Trophoblast cell (in vitro differentiated cells and primary cell): Measurements from ENCODE around the gene CDK2AP2.

Experiments used
- DNase-seq, 2 donors: peaks; one replicate each; pipeline ENCODE4 v3.0.0-alpha.2; 2016
- H2AFZ ChIP-seq: 2 replicates; pipeline ENCODE4 v1.6.1; 2013; ENCODE audit warnings: low read length, moderate library complexity, mild to moderate bottlenecking; ENCODE audit not compliant: insufficient read depth, poor library complexity
- H2AK5ac ChIP-seq: 2 replicates; pipeline ENCODE4 v1.6.1; 2013; ENCODE audit warnings: mild to moderate bottlenecking, low read length
- H2BK120ac ChIP-seq: 2 replicates; pipeline ENCODE4 v1.6.1; 2013; ENCODE audit warnings: low read length, mild to moderate bottlenecking, moderate library complexity; ENCODE audit not compliant: insufficient read depth, poor library complexity
- H2BK12ac ChIP-seq: 2 replicates; pipeline ENCODE4 v1.6.1; 2013; ENCODE audit warnings: mild to moderate bottlenecking, low read length, moderate library complexity
- H2BK5ac ChIP-seq: 2 replicates; pipeline ENCODE4 v1.6.1; 2013; ENCODE audit warnings: low read length, low read depth, moderate library complexity, mild to moderate bottlenecking; ENCODE audit not compliant: poor library complexity
- H3K14ac ChIP-seq: 2 replicates; pipeline ENCODE4 v1.6.1; 2013; ENCODE audit warnings: mild to moderate bottlenecking, low read length
- H3K18ac ChIP-seq: 2 replicates; pipeline ENCODE4 v1.6.1; 2013; ENCODE audit warnings: mild to moderate bottlenecking, low read length
- H3K23ac ChIP-seq: 2 replicates; pipeline ENCODE4 v1.6.1; 2013; ENCODE audit warnings: low read length
- H3K27ac ChIP-seq: 2 replicates; pipeline ENCODE4 v1.5.1; 2013; ENCODE audit warnings: low read depth, mild to moderate bottlenecking, inconsistent platforms, low read length, moderate library complexity
- H3K27me3 ChIP-seq: 2 replicates; pipeline ENCODE4 v1.6.1; 2013; ENCODE audit warnings: inconsistent platforms, mild to moderate bottlenecking, low read length, moderate library complexity; ENCODE audit not compliant: insufficient read depth
- H3K36me3 ChIP-seq, 2 experiments: 1 replicate in 1 of 2; 2 replicates in 1 of 2; pipeline ENCODE4 v1.6.1; 2013; ENCODE audit warnings: low read length in 2 of 2, mild to moderate bottlenecking in 2 of 2, moderate library complexity in 1 of 2; ENCODE audit not compliant: insufficient read depth in 2 of 2, control insufficient read depth in 1 of 2
- H3K4ac ChIP-seq: 2 replicates; pipeline ENCODE4 v1.6.1; 2013; ENCODE audit warnings: low read depth, mild to moderate bottlenecking, low read length, moderate library complexity
- H3K4me1 ChIP-seq, 2 experiments: 1 replicate in 1 of 2; 2 replicates in 1 of 2; pipeline ENCODE4 v1.6.1; 2013; ENCODE audit warnings: low read length in 2 of 2, mild to moderate bottlenecking in 2 of 2, moderate library complexity in 1 of 2; ENCODE audit not compliant: insufficient read depth in 2 of 2, control insufficient read depth in 1 of 2
- H3K4me2 ChIP-seq: 2 replicates; pipeline ENCODE4 v1.6.1; 2013; ENCODE audit warnings: inconsistent platforms, mild to moderate bottlenecking, low read length, moderate library complexity
- H3K4me3 ChIP-seq: 2 replicates; pipeline ENCODE4 v1.5.1; 2013; ENCODE audit warnings: mild to moderate bottlenecking, low read depth, low read length, inconsistent platforms
- H3K79me1 ChIP-seq: one replicate; pipeline ENCODE4 v1.6.1; 2013; ENCODE audit warnings: low read length
- H3K79me2 ChIP-seq: 2 replicates; pipeline ENCODE4 v1.6.1; 2013; ENCODE audit warnings: low read length, mild to moderate bottlenecking; ENCODE audit not compliant: control insufficient read depth, insufficient read depth, poor library complexity
- H3K9ac ChIP-seq: 2 replicates; pipeline ENCODE4 v1.6.1; 2013; ENCODE audit warnings: mild to moderate bottlenecking, low read length
- H3K9me3 ChIP-seq: 2 replicates; pipeline ENCODE4 v1.6.1; 2013; ENCODE audit warnings: low read depth, mild to moderate bottlenecking, control low read depth, inconsistent platforms, low read length; ENCODE audit not compliant: insufficient read depth
- H4K12ac ChIP-seq: 2 replicates; pipeline ENCODE4 v1.6.1; 2013; ENCODE audit warnings: low read depth, mild to moderate bottlenecking, low read length, moderate library complexity
- H4K8ac ChIP-seq: 2 replicates; pipeline ENCODE4 v1.6.1; 2013; ENCODE audit warnings: low read depth, mild to moderate bottlenecking, low read length, moderate library complexity
- H4K91ac ChIP-seq: one replicate; pipeline ENCODE4 v1.6.1; 2013; ENCODE audit warnings: low read depth, mild to moderate bottlenecking, low read length, moderate library complexity
- WGBS: extraction: QIAGEN DNeasy Blood & Tissue Kit; methylation state at CpG from one replicate; pipeline ENCODE4 v1.1.7; 2013; ENCODE audit warnings: missing lambda C conversion rate; ENCODE audit not compliant: insufficient read length, insufficient coverage; ENCODE audit errors: extremely low coverage; 5-methylcytosine and 5-hydroxymethylcytosine counted together

The CDK2AP2 gene

DNA sequence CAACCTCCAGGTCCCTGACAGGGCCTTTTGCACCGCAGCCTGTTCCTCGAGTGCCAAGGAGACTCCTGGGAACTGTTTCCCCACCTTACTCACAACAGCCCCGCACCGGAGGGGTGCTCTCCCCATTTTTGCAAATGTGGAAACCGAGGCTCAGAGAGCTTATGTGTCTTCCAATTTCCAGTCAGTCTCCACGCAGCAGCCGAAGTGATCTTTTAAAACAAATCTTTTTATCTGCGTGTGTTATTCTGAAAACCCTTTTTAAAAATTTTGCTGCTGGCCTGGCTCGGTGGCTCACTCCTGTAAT, 38.5 kb downstream of the CDK2AP2 start:
- peak overlapping the region; percentile 73 for H3K9ac ChIP-seq
- H2BK120ac ChIP-seq, result peak overlapping the region; percentile 52
- no peak for DNase-seq
- H3K79me1 ChIP-seq, result peaks cover 14% of the 10 kb centered on the region
- H3K18ac ChIP-seq, result peak overlapping the region; percentile 31
- peaks cover 2% of the 10 kb centered on the region for H3K9me3 ChIP-seq
- peak overlapping the region; percentile 2 for H2BK5ac ChIP-seq
- H3K4me2 ChIP-seq, result peak overlapping the region; percentile 92
- no peak overlapping the region for H3K23ac ChIP-seq
- H3K14ac ChIP-seq, result peak overlapping the region; percentile 20
- H3K27me3 ChIP-seq, result no peaks in the 10 kb centered on the region
- peak overlapping the region; percentile 98 for H4K12ac ChIP-seq
- H4K91ac ChIP-seq, result peak overlapping the region; percentile 64
- H3K4me1 ChIP-seq, result peaks cover 10 to 20% of the 10 kb centered on the region in 2 experiments
- no peak overlapping the region for H2BK12ac ChIP-seq
- peaks cover 11% of the 10 kb centered on the region for H3K79me2 ChIP-seq
- H4K8ac ChIP-seq, result peak overlapping the region; percentile 100
- no peaks in the 10 kb centered on the region for H3K36me3 ChIP-seq
- peak overlapping the region; percentile 65 for H3K4me3 ChIP-seq
- H3K4ac ChIP-seq, result peak overlapping the region; percentile 26
- H2AFZ ChIP-seq, result peak overlapping the region; percentile 7
- H2AK5ac ChIP-seq, result no peak overlapping the region
- WGBS, result no CpG with 5 or more reads among the region's 9 CpGs
- peak overlapping the region; percentile 36 for H3K27ac ChIP-seq

- Histone ChIP-seq H3K9ac (peak within 1 kb of the TSS; percentile 88), H3K36me3 (no peaks in the 10 kb centered on the region), H3K79me1 (peaks cover 19% of the 10 kb centered on the region), H3K4ac (peak within 1 kb of the TSS; percentile 38), H3K79me2 (peaks cover 13% of the 10 kb centered on the region), H4K12ac (peak within 1 kb of the TSS; percentile 98), H3K27me3 (no peaks in the 10 kb centered on the region), H2AK5ac (peak within 1 kb of the TSS; percentile 67), H3K27ac (peak within 1 kb of the TSS; percentile 36), H2BK5ac (peak within 1 kb of the TSS; percentile 55), H3K4me3 (peak within 1 kb of the TSS; percentile 88), H3K18ac (peak within 1 kb of the TSS; percentile 95), H3K4me2 (peak within 1 kb of the TSS; percentile 92), H4K8ac (peak within 1 kb of the TSS; percentile 100), H4K91ac (peak within 1 kb of the TSS; percentile 67), H3K4me1 (peaks cover 15 to 25% of the 10 kb centered on the region in 2 experiments), H3K14ac (peak within 1 kb of the TSS; percentile 86), H2BK12ac (no peak within 1 kb of the TSS), H3K23ac (no peak within 1 kb of the TSS), H2BK120ac (peak within 1 kb of the TSS; percentile 59), H3K9me3 (peaks cover 2% of the 10 kb centered on the region), H2AFZ (peak within 1 kb of the TSS; percentile 57)
- WGBS, result no CpG with 5 or more reads among the region's 76 CpGs
- DNase-seq, result peak; percentile 88 to 94
Measured at GRCh38 chr11:67468759-67469507, 39.0 kb downstream of the CDK2AP2 start, which contains the start of gene TMEM134. Gene TMEM134 (minus strand): TSS chr11:67469251. CDS start chr11:67469192, 59 bp downstream.

- Histone ChIP-seq H3K9ac (peak overlapping the region; percentile 88), H3K79me1 (peaks cover 23% of the 10 kb centered on the region), H4K12ac (peak overlapping the region; percentile 45), H3K4me1 (peaks cover 18 to 28% of the 10 kb centered on the region in 2 experiments), H2BK12ac (no peak overlapping the region), H3K4ac (peak overlapping the region; percentile 38), H3K27me3 (no peaks in the 10 kb centered on the region), H3K23ac (no peak overlapping the region), H4K8ac (peak overlapping the region; percentile 86), H3K36me3 (no peaks in the 10 kb centered on the region), H3K18ac (peak overlapping the region; percentile 95), H2BK5ac (peak overlapping the region; percentile 55), H3K79me2 (peaks cover 15% of the 10 kb centered on the region), H4K91ac (peak overlapping the region; percentile 67), H3K4me3 (peak overlapping the region; percentile 88), H2AFZ (no peak overlapping the region), H2AK5ac (peak overlapping the region; percentile 67), H2BK120ac (peak overlapping the region; percentile 59), H3K4me2 (peak overlapping the region; percentile 87), H3K27ac (no peak overlapping the region), H3K9me3 (peaks cover 2% of the 10 kb centered on the region), H3K14ac (peak overlapping the region; percentile 86)
- WGBS, result no CpG with 5 or more reads among the region's 6 CpGs
- no peak for DNase-seq
Measured at GRCh38 chr11:67468456-67468758, 39.6 kb downstream of the CDK2AP2 start.

DNA sequence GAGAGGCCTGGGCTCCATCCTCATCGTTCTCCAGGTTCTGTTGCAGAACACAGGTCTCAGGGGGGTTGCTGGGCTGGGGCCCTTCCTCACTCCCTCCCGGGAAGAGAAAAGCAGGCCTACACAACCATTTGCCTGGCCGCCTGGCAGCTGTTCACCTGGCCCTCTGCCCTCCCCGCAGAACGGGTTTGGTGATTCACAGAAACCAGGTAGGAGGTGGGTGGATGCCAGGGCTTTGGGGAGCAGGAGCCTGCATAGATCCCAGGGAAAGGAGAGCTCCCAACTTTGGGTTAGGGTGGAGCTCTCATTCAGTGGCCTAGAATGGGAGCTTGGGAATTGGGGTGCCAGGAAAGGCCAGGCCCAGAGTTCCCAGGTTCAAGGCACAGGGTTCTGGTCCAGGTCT, 39.9 kb downstream of the CDK2AP2 start:
- H3K14ac ChIP-seq, result no peak overlapping the region
- no peak overlapping the region for H2AFZ ChIP-seq
- H3K9ac ChIP-seq, result no peak overlapping the region
- H4K91ac ChIP-seq, result no peak overlapping the region
- H2BK120ac ChIP-seq, result no peak overlapping the region
- peak overlapping the region; percentile 45 for H4K12ac ChIP-seq
- H3K23ac ChIP-seq, result no peak overlapping the region
- H3K27me3 ChIP-seq, result no peaks in the 10 kb centered on the region
- H2BK12ac ChIP-seq, result no peak overlapping the region
- no peak overlapping the region for H3K4ac ChIP-seq
- peaks cover 18 to 28% of the 10 kb centered on the region in 2 experiments for H3K4me1 ChIP-seq
- peak overlapping the region; percentile 95 for H3K18ac ChIP-seq
- H3K9me3 ChIP-seq, result peaks cover 2% of the 10 kb centered on the region
- no peak overlapping the region for H3K27ac ChIP-seq
- H3K79me1 ChIP-seq, result peaks cover 23% of the 10 kb centered on the region
- H3K79me2 ChIP-seq, result peaks cover 15% of the 10 kb centered on the region
- H3K4me2 ChIP-seq, result peak overlapping the region; percentile 87
- no CpG with 5 or more reads among the region's 5 CpGs for WGBS
- H4K8ac ChIP-seq, result peak overlapping the region; percentile 8
- H3K4me3 ChIP-seq, result peak overlapping the region; percentile 88
- peak in 1 of 2 donors; percentile 68 for DNase-seq
- no peaks in the 10 kb centered on the region for H3K36me3 ChIP-seq
- no peak overlapping the region for H2BK5ac ChIP-seq
- H2AK5ac ChIP-seq, result peak overlapping the region; percentile 27
